ENCODE data around the gene MEF2A.

The MEF2A gene

GRCh38 chr15:99584081-99584600 lies 18.4 kb downstream of the MEF2A start:
- H3K4me3 ChIP-seq, result no peak overlapping the region
- H3K36me3 ChIP-seq (ENCODE audit: insufficient read depth, low read length), result peaks cover 11% of the 10 kb centered on the region
- peaks cover 9% of the 10 kb centered on the region; the same call in 1 of the 2 replicates for H3K9me3 ChIP-seq (ENCODE audit: low read depth, low read length)
- no peak overlapping the region for H3K27ac ChIP-seq
- H3K9ac ChIP-seq (ENCODE audit: insufficient read length), result no peak overlapping the region
- DNase-seq (ENCODE audit: low read depth, low spot score), result no peak
- no peak for TF ChIP-seq FOXP2 (optimal IDR thresholded peaks at IDR 0.05; ENCODE audit: control extremely low read depth, extremely low read length, insufficient read depth)
- no peak for TF ChIP-seq EZH2 (IDR thresholded peaks at IDR 0.05)
- no peak for TF ChIP-seq POLR2AphosphoS5 (IDR thresholded peaks at IDR 0.05; ENCODE audit: borderline replicate concordance, low read depth, low read length)

GRCh38 chr15:99586121-99586520 lies 20.3 kb downstream of the MEF2A start:
- Histone ChIP-seq H3K9me3 (ENCODE audit: low read depth, low read length) (peaks cover 9% of the 10 kb centered on the region; the same call in 1 of the 2 replicates), H3K4me3 (no peak overlapping the region), H3K9ac (ENCODE audit: insufficient read length) (no peak overlapping the region), H3K27ac (no peak overlapping the region), H3K36me3 (ENCODE audit: insufficient read depth, low read length) (peaks cover 11% of the 10 kb centered on the region)
- no peak for TF ChIP-seq POLR2AphosphoS5 (IDR thresholded peaks at IDR 0.05; ENCODE audit: borderline replicate concordance, low read depth, low read length)
- TF ChIP-seq EZH2 (IDR thresholded peaks at IDR 0.05), result no peak
- TF ChIP-seq FOXP2 (optimal IDR thresholded peaks at IDR 0.05; ENCODE audit: control extremely low read depth, extremely low read length, insufficient read depth), result no peak
- DNase-seq (ENCODE audit: low read depth, low spot score), result no peak

- H3K9ac ChIP-seq (ENCODE audit: insufficient read length), result no peak overlapping the region
- no peak for TF ChIP-seq POLR2AphosphoS5 (IDR thresholded peaks at IDR 0.05; ENCODE audit: borderline replicate concordance, low read depth, low read length)
- no peak overlapping the region for H3K4me3 ChIP-seq
- H3K27ac ChIP-seq, result peak overlapping the region; percentile 100
- H3K36me3 ChIP-seq (ENCODE audit: insufficient read depth, low read length), result peaks cover 21% of the 10 kb centered on the region
- peaks cover 9% of the 10 kb centered on the region; the same call in 1 of the 2 replicates for H3K9me3 ChIP-seq (ENCODE audit: low read depth, low read length)
- no peak for DNase-seq (ENCODE audit: low read depth, low spot score)
Measured at GRCh38 chr15:99589801-99590200, 24.0 kb downstream of the MEF2A start.

GRCh38 chr15:99590913-99591646 lies 25.3 kb downstream of the MEF2A start:
- H3K4me3 ChIP-seq, result peak overlapping the region; percentile 78
- no peak for DNase-seq (ENCODE audit: low read depth, low spot score)
- H3K27ac ChIP-seq, result peak overlapping the region; percentile 100
- no peak for TF ChIP-seq EZH2 (IDR thresholded peaks at IDR 0.05)
- no peak for TF ChIP-seq FOXP2 (optimal IDR thresholded peaks at IDR 0.05; ENCODE audit: control extremely low read depth, extremely low read length, insufficient read depth)
- TF ChIP-seq POLR2AphosphoS5 (IDR thresholded peaks at IDR 0.05; ENCODE audit: borderline replicate concordance, low read depth, low read length), result no peak
- peaks cover 2% of the 10 kb centered on the region; the same call in 1 of the 2 replicates for H3K9me3 ChIP-seq (ENCODE audit: low read depth, low read length)
- peak overlapping the region; percentile 91 for H3K9ac ChIP-seq (ENCODE audit: insufficient read length)
- H3K36me3 ChIP-seq (ENCODE audit: insufficient read depth, low read length), result peaks cover 26% of the 10 kb centered on the region

GRCh38 chr15:99592145-99592791 lies 26.5 kb downstream of the MEF2A start:
- Histone ChIP-seq H3K36me3 (ENCODE audit: insufficient read depth, low read length) (peaks cover 26% of the 10 kb centered on the region), H3K9me3 (ENCODE audit: low read depth, low read length) (0 out of 2 replicates have a peak, but pooled peaks cover 2% of the 10 kb centered on the region), H3K4me3 (peak overlapping the region; percentile 78), H3K27ac (peak overlapping the region; percentile 100), H3K9ac (ENCODE audit: insufficient read length) (peak overlapping the region; percentile 91)
- TF ChIP-seq FOXP2 (optimal IDR thresholded peaks at IDR 0.05; ENCODE audit: control extremely low read depth, extremely low read length, insufficient read depth), result peak; percentile 25
- peak; percentile 54; the same call in 1 of the 2 replicates for TF ChIP-seq POLR2AphosphoS5 (IDR thresholded peaks at IDR 0.05; ENCODE audit: borderline replicate concordance, low read depth, low read length)
- TF ChIP-seq EZH2 (IDR thresholded peaks at IDR 0.05), result no peak
- DNase-seq (ENCODE audit: low read depth, low spot score), result peak; percentile 97

GRCh38 chr15:99593070-99593469 lies 27.3 kb downstream of the MEF2A start:
- H3K36me3 ChIP-seq (ENCODE audit: insufficient read depth, low read length), result peaks cover 29% of the 10 kb centered on the region
- H3K9me3 ChIP-seq (ENCODE audit: low read depth, low read length), result 0 out of 2 replicates have a peak, but pooled peaks cover 2% of the 10 kb centered on the region
- DNase-seq (ENCODE audit: low read depth, low spot score), result no peak
- peak overlapping the region; percentile 74 for H3K9ac ChIP-seq (ENCODE audit: insufficient read length)
- H3K4me3 ChIP-seq, result peak overlapping the region; percentile 78
- no peak for TF ChIP-seq POLR2AphosphoS5 (IDR thresholded peaks at IDR 0.05; ENCODE audit: borderline replicate concordance, low read depth, low read length)
- no peak for TF ChIP-seq FOXP2 (optimal IDR thresholded peaks at IDR 0.05; ENCODE audit: control extremely low read depth, extremely low read length, insufficient read depth)
- TF ChIP-seq EZH2 (IDR thresholded peaks at IDR 0.05), result no peak
- peak overlapping the region; percentile 100 for H3K27ac ChIP-seq

- Histone ChIP-seq H3K9ac (ENCODE audit: insufficient read length) (no peak overlapping the region), H3K27ac (no peak overlapping the region), H3K9me3 (ENCODE audit: low read depth, low read length) (peaks cover 7% of the 10 kb centered on the region), H3K4me3 (no peak overlapping the region), H3K36me3 (ENCODE audit: insufficient read depth, low read length) (peaks cover 45% of the 10 kb centered on the region)
- no peak for TF ChIP-seq EZH2 (IDR thresholded peaks at IDR 0.05)
- no peak for DNase-seq (ENCODE audit: low read depth, low spot score)
Measured at GRCh38 chr15:99594916-99595315, 29.1 kb downstream of the MEF2A start.

GRCh38 chr15:99598296-99598695 lies 32.5 kb downstream of the MEF2A start:
- DNase-seq (ENCODE audit: low read depth, low spot score), result no peak
- Histone ChIP-seq H3K9me3 (ENCODE audit: low read depth, low read length) (peaks cover 7% of the 10 kb centered on the region), H3K9ac (ENCODE audit: insufficient read length) (no peak overlapping the region), H3K36me3 (ENCODE audit: insufficient read depth, low read length) (peaks cover 74% of the 10 kb centered on the region), H3K27ac (no peak overlapping the region), H3K4me3 (no peak overlapping the region)
- TF ChIP-seq EZH2 (IDR thresholded peaks at IDR 0.05) (no peak), POLR2AphosphoS5 (IDR thresholded peaks at IDR 0.05; ENCODE audit: borderline replicate concordance, low read depth, low read length) (no peak), FOXP2 (optimal IDR thresholded peaks at IDR 0.05; ENCODE audit: control extremely low read depth, extremely low read length, insufficient read depth) (no peak)

Measured in SK-N-MC (cell line).